Activated CD8-positive, alpha-beta memory T cell treated with anti-CD3 and anti-CD28 coated beads for 1 hour (primary cell): Measurements from ENCODE around the gene PLCB3.

ENCODE experiments used
- DNase-seq, 2 donors: peaks; one replicate each; pipeline ENCODE4 v3.0.0-alpha.2; 2020; ENCODE audit warnings: low read depth in 1 of 2; ENCODE audit errors: extremely low read depth in 1 of 2

The PLCB3 gene

GRCh38 chr11:64316672-64317324, 65.5 kb downstream of the PLCB3 start:
- DNase-seq, result no peak

GRCh38 chr11:64317325-64317960, 66.1 kb downstream of the PLCB3 start, which contains the start of gene TRMT112:
Gene TRMT112 (minus strand): TSS chr11:64317559. CDS start chr11:64317526, 33 bp downstream.
- DNase-seq, result peak; percentile 89 to 91

- peak; percentile 84 to 85 for DNase-seq
Observed at GRCh38 chr11:64317961-64318765, 66.8 kb downstream of the PLCB3 start, which contains the start of gene PRDX5. Gene PRDX5 (plus strand): TSS chr11:64318121. CDS start chr11:64318216, 95 bp downstream.
